GM18520 (cell line): Measurements from ENCODE around the gene PRLR.

Experiments used
- ATAC-seq: cut with Tn5 transposase; IDR thresholded peaks from one replicate; pipeline ENCODE4 v1.9.1; 2021; ENCODE audit not compliant: unreplicated experiment

The PRLR gene

DNA sequence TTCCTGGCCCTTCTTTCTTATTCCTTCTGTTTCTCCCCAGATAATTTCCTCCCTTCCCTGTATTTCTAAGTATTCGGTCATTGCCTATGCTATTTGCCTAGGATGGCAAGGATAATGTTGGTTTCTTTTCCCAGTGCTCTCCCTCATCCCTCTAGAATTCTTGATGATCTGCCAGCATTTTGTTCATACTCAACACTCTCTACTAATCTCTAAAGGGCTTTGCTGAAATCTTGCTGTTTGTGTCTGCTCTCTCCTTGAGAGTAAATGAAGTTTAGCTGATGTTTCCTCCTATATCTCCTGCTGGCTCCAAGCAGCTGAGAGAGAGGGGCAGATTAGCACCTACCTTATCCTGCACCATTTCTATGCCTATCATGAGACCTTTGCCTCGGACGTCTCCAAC, 220.6 kb downstream of the PRLR start:
- ATAC-seq = no peak

DNA sequence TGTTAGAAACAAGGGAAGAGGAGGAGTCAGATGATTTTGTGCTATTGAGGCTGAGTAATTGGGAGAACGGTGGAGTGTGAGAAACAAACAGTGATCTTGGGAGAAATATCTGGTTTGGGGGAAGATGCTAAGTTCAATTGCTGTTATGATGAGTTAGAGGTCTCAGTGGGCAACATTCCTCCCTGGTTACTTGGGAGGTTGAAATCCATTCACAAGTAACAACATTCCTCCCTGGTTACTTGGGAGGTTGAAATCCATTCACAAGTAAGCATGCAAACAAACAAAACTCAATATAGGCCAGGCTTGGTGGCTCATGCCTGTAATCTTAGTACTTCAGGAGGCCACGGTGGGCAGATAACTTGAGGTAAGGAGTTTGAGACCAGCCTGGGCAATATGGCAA, 221.3 kb downstream of the PRLR start:
- no peak for ATAC-seq

GRCh38 chr5:35004771-35005170, 225.5 kb downstream of the PRLR start:
- no peak for ATAC-seq

DNA sequence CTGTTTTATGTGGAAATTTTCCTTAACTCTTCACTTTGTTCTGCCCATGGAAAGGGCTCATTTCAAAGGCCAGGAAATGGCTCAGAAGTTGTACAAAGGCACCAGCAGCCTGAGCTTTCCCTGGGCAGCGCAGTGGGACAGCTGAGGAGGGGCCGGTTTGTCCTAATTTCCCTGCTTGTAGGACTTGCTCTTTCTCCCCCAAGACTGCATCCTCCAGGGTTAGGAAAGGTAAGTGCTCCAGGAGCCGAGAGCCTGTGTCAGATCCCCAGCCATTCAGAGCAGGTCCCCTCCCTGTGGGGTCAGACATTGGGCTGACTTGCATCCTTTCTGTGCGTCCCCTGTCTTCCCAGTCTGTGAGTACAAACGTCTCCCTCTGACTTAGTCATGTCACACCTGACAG, 226.1 kb downstream of the PRLR start:
- ATAC-seq = no peak

DNA sequence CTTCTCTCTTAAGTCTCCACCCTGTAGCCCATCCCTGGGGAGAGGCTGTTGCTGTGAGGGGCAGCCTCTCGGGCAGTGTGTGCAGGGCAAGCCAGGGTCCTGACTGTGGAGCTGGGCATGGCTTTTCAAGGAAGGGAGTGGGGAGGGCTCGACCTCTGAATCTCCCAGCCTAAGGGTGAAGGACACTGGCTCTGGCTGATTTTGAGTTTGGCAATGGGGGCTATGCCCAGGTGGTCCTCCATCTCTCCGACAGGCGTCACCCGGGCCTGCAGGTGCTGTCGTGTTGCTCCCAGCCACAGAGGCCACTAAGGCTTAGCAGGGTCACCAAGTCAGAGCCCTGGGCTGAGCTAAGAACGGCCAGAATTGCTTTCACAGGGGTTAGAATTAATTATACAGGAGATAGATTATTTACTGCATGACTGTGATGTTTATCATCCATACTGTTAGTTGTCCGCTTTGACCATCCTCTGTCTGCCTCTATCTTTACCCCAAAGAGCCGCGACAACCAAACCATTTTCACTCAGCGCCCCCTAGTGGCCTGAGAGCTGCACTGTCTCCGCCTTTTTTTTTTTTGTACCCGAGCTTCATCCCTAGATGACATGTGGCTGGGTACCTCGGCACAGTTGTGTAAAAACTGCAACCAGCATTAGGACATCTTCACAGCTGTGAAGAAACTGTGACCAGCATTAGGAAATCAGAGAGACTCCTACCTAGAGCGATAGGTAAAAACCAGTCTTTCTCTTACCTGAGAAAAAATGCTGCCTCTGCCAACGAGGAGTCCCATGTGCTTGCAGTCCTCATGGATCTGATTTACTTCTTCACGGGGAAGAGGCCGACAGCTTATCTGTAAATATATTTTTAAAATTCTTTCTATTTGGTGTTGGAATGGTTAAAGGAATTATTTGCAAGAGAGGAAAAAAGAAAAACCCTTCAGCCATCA, 227.0 kb downstream of the PRLR start:
- ATAC-seq = peak; percentile 63

DNA sequence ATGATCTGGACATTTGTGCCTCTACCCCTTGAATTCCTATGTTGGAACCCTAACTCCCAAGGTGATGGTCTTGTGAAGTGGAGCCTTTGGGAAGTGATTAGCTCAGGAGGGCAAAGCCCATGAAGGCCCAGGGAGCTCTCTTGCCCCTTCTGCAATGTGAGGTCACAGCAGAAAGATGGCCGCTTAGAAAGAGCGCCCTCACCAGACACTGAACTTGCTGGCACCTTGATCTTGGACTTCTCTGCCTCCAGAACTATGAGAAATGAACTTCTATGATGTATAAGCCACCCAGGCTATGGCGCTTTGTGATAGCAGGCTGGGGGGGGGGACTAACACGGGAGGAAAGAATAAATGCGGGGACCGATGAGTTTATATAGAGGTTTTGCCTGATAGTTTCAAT, 227.8 kb downstream of the PRLR start:
- ATAC-seq = no peak

DNA sequence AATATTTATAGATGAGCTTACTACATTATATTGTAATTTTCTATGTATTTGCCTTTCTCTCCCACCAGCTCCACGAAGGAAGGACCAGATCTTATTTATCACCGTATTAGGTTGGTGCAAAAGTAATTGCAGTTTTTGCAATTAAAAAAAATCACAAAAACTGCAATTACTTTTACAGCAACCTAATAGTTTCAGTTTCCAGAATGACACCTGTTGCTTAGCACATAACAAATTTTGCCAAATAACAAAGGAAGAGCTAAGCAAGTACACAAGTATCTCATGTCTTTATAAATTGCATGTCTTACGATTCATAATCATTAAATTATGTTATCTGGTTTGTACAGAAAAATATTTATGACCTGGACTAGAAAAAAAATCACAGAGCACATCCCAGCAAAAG, 228.4 kb downstream of the PRLR start:
- no peak for ATAC-seq
